Measurements from ENCODE around the gene UST. TPM values are rescaled to one million over a fixed set of nuclear protein-coding genes. Genes with fewer than 3 reads are reported as not detected.

The UST gene
- total RNA-seq, 1 experiment from 2014 or later: 6.1 TPM

DNA sequence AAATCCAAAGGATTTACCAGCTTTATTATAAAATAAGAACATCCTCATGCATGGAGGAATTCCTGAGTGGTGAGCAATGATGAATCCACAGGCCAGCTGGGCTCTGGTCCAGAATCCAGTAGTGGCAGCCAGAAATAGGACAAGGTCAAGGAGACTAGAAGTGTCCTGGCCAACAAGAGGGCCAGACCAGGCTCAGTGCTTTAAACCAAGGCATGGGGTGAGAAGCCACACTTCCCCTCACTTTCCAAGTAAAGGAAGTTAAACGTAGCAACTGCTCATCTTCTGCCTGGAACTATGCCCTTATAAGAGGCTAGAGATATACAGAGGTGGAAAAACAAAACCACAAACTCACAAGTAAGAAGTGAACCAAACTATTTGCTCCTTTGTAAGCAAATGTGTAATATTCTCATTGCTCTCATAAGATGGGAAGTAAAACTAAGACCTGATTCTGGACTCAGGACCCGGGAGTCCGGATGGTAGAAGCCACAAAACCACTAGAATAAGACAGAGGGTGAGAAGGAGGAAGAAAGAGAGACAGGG lies 253.2 kb downstream of the UST start:
- ATAC-seq: peak; percentile 54

More for the DNA sequence above, 253.2 kb downstream of the UST start:
- H3K9ac ChIP-seq (ENCODE audit: low read length): no peak overlapping the region
- peaks cover 5 to 6% of the 10 kb centered on the region in 2 experiments; a peak in 2 of 4 replicates for H3K9me3 ChIP-seq (ENCODE audit: control insufficient read depth in 1 of 2, insufficient read depth in 1 of 2, low read depth in 1 of 2, low read length in 2 of 2)
- no peak for DNase-seq (ENCODE audit: low read depth, low spot score)
- peak; percentile 31; the same call in 1 of the 2 replicates for TF ChIP-seq JUND (IDR thresholded peaks at IDR 0.05)
- 0 out of 2 replicates have a peak, but pooled peaks have one; percentile 22 for TF ChIP-seq SP1 (IDR thresholded peaks at IDR 0.05; ENCODE audit: low read depth)
- TF ChIP-seq FOSL1 (IDR thresholded peaks at IDR 0.05; ENCODE audit: low read depth): peak; percentile 58
- no peak for TF ChIP-seq TCF7L2 (IDR thresholded peaks at IDR 0.05; ENCODE audit: borderline replicate concordance, extremely low read depth, insufficient read depth, insufficient read length)
- TF ChIP-seq RAD21 (IDR thresholded peaks at IDR 0.05; ENCODE audit: low read depth): no peak
- TF ChIP-seq CBX3 (IDR thresholded peaks at IDR 0.05; ENCODE audit: low read depth): no peak
- TF ChIP-seq, protein P1, sequence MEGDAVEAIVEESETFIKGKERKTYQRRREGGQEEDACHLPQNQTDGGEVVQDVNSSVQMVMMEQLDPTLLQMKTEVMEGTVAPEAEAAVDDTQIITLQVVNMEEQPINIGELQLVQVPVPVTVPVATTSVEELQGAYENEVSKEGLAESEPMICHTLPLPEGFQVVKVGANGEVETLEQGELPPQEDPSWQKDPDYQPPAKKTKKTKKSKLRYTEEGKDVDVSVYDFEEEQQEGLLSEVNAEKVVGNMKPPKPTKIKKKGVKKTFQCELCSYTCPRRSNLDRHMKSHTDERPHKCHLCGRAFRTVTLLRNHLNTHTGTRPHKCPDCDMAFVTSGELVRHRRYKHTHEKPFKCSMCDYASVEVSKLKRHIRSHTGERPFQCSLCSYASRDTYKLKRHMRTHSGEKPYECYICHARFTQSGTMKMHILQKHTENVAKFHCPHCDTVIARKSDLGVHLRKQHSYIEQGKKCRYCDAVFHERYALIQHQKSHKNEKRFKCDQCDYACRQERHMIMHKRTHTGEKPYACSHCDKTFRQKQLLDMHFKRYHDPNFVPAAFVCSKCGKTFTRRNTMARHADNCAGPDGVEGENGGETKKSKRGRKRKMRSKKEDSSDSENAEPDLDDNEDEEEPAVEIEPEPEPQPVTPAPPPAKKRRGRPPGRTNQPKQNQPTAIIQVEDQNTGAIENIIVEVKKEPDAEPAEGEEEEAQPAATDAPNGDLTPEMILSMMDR (IDR thresholded peaks at IDR 0.05 in 2 of 3, conservative IDR thresholded peaks at IDR 0.05 in 1 of 3; ENCODE audit: borderline replicate concordance in 1 of 3, insufficient read depth in 1 of 3, low read depth in 2 of 3, low read length in 2 of 3): no peak
- no peak for TF ChIP-seq EZH2 (IDR thresholded peaks at IDR 0.05)
- no peak for TF ChIP-seq SRF (IDR thresholded peaks at IDR 0.05; ENCODE audit: low read depth)
- TF ChIP-seq CEBPB (IDR thresholded peaks at IDR 0.05; ENCODE audit: low read depth): no peak
- no peak for TF ChIP-seq ATF3 (IDR thresholded peaks at IDR 0.05)
- no peak for TF ChIP-seq ZNF274 (IDR thresholded peaks at IDR 0.05; ENCODE audit: low read depth, low read length)
- TF ChIP-seq ELF1 (IDR thresholded peaks at IDR 0.05; ENCODE audit: borderline replicate concordance, low read depth): no peak
- TF ChIP-seq POLR2A (IDR thresholded peaks at IDR 0.05; ENCODE audit: borderline replicate concordance, extremely low read depth, insufficient read depth, insufficient read length): no peak
- TF ChIP-seq YY1 (IDR thresholded peaks at IDR 0.05; ENCODE audit: extremely low read depth, insufficient replicate concordance, low read depth, low read length): no peak
- TF ChIP-seq REST (IDR thresholded peaks at IDR 0.05; ENCODE audit: low read depth): no peak
- no peak for TF ChIP-seq ZFX (IDR thresholded peaks at IDR 0.05)
- no peak for TF ChIP-seq ZBTB33 (IDR thresholded peaks at IDR 0.05; ENCODE audit: extremely low read depth, insufficient replicate concordance, low read length)
- TF ChIP-seq EGR1 (IDR thresholded peaks at IDR 0.05; ENCODE audit: low read depth): no peak
- H3K79me2 ChIP-seq (ENCODE audit: insufficient read depth, low read length): no peaks in the 10 kb centered on the region
- no TSS peak for BruUV-seq (replicated peaks)
- no peak overlapping the region for H2AFZ ChIP-seq (ENCODE audit: low read depth, low read length, poor library complexity, severe bottlenecking)
- ChIA-PET CTCF (no interaction called here), POLR2A (no interaction called here), RAD21 (ENCODE audit: low non-redundant PET in 1 of 2, low total read pairs in 2 of 2, uncharacterized antibody in 2 of 2, unreplicated experiment in 2 of 2) (no interaction called here)
- no peaks in the 10 kb centered on the region for H4K20me1 ChIP-seq (ENCODE audit: insufficient read depth)
- H3K27me3 ChIP-seq (ENCODE audit: insufficient read depth, low read length): no peaks in the 10 kb centered on the region
- H3K4me3 ChIP-seq (replicated peaks in 1 of 2; ENCODE audit: low read depth in 1 of 2, low read length in 2 of 2): no peak overlapping the region
- no peaks in the 10 kb centered on the region for H3K36me3 ChIP-seq (ENCODE audit: control insufficient read depth in 1 of 2, insufficient read depth in 2 of 2, low read length in 2 of 2)
- H3K4me2 ChIP-seq (ENCODE audit: low read length): peak overlapping the region; percentile 31
- H3K4me1 ChIP-seq (ENCODE audit: control insufficient read depth in 1 of 2, insufficient read depth in 2 of 2, low read length in 2 of 2): peaks cover 2 to 12% of the 10 kb centered on the region in 2 experiments; a peak in 3 of 4 replicates
- no peak overlapping the region for H3K27ac ChIP-seq (ENCODE audit: low read depth, low read length)
- intact Hi-C loops (cut with micrococcal nuclease): no loop called here
- no peaks in the 10 kb centered on the region; the same call in 1 of the 2 replicates for H3K9me2 ChIP-seq (ENCODE audit: insufficient read depth)
